Measurements from ENCODE around the gene MAP2K5. TPM values are rescaled to one million over a fixed set of nuclear protein-coding genes. Genes with fewer than 3 reads are reported as not detected.

Gene MAP2K5
- total RNA-seq, 1 experiment from 2014 or later = 13.6 TPM

DNA sequence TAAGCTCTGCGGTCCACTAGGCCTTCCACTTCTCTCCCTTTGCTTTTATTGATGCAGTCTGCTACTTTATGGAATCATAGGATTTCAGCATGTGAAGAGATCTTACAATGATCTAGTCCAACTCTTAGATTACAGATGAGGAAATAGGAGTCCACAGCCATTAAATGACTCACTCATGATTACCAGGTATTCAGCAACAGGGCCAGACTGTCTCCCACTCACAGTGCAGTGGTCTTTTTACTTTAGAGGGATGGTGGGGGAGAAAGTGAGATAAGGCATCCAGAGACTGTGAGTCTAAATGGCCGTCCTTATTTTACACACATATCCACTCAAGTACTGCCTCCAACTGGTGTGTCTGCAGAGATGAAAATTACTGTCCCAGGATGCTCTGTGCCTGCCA, 194.3 kb downstream of the MAP2K5 start (continued):
- TF ChIP-seq, protein P1, sequence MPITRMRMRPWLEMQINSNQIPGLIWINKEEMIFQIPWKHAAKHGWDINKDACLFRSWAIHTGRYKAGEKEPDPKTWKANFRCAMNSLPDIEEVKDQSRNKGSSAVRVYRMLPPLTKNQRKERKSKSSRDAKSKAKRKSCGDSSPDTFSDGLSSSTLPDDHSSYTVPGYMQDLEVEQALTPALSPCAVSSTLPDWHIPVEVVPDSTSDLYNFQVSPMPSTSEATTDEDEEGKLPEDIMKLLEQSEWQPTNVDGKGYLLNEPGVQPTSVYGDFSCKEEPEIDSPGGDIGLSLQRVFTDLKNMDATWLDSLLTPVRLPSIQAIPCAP (CRISPR knock-in tag; IDR thresholded peaks at IDR 0.05) = no peak
- TF ChIP-seq, protein P2, sequence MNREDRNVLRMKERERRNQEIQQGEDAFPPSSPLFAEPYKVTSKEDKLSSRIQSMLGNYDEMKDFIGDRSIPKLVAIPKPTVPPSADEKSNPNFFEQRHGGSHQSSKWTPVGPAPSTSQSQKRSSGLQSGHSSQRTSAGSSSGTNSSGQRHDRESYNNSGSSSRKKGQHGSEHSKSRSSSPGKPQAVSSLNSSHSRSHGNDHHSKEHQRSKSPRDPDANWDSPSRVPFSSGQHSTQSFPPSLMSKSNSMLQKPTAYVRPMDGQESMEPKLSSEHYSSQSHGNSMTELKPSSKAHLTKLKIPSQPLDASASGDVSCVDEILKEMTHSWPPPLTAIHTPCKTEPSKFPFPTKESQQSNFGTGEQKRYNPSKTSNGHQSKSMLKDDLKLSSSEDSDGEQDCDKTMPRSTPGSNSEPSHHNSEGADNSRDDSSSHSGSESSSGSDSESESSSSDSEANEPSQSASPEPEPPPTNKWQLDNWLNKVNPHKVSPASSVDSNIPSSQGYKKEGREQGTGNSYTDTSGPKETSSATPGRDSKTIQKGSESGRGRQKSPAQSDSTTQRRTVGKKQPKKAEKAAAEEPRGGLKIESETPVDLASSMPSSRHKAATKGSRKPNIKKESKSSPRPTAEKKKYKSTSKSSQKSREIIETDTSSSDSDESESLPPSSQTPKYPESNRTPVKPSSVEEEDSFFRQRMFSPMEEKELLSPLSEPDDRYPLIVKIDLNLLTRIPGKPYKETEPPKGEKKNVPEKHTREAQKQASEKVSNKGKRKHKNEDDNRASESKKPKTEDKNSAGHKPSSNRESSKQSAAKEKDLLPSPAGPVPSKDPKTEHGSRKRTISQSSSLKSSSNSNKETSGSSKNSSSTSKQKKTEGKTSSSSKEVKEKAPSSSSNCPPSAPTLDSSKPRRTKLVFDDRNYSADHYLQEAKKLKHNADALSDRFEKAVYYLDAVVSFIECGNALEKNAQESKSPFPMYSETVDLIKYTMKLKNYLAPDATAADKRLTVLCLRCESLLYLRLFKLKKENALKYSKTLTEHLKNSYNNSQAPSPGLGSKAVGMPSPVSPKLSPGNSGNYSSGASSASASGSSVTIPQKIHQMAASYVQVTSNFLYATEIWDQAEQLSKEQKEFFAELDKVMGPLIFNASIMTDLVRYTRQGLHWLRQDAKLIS (CRISPR knock-in tag; IDR thresholded peaks at IDR 0.05; ENCODE audit: borderline replicate concordance) = no peak
- no peak for TF ChIP-seq KAT7 (CRISPR knock-in tag; IDR thresholded peaks at IDR 0.05; ENCODE audit: borderline replicate concordance)
- TF ChIP-seq ELF4 (CRISPR knock-in tag; IDR thresholded peaks at IDR 0.05; ENCODE audit: low read depth) = no peak
- no peak for TF ChIP-seq NFYB (CRISPR knock-in tag; conservative IDR thresholded peaks at IDR 0.05; ENCODE audit: low read depth)
- TF ChIP-seq, protein P3, sequence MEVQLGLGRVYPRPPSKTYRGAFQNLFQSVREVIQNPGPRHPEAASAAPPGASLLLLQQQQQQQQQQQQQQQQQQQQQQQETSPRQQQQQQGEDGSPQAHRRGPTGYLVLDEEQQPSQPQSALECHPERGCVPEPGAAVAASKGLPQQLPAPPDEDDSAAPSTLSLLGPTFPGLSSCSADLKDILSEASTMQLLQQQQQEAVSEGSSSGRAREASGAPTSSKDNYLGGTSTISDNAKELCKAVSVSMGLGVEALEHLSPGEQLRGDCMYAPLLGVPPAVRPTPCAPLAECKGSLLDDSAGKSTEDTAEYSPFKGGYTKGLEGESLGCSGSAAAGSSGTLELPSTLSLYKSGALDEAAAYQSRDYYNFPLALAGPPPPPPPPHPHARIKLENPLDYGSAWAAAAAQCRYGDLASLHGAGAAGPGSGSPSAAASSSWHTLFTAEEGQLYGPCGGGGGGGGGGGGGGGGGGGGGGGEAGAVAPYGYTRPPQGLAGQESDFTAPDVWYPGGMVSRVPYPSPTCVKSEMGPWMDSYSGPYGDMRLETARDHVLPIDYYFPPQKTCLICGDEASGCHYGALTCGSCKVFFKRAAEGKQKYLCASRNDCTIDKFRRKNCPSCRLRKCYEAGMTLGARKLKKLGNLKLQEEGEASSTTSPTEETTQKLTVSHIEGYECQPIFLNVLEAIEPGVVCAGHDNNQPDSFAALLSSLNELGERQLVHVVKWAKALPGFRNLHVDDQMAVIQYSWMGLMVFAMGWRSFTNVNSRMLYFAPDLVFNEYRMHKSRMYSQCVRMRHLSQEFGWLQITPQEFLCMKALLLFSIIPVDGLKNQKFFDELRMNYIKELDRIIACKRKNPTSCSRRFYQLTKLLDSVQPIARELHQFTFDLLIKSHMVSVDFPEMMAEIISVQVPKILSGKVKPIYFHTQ (CRISPR knock-in tag; IDR thresholded peaks at IDR 0.05) = no peak

DNA sequence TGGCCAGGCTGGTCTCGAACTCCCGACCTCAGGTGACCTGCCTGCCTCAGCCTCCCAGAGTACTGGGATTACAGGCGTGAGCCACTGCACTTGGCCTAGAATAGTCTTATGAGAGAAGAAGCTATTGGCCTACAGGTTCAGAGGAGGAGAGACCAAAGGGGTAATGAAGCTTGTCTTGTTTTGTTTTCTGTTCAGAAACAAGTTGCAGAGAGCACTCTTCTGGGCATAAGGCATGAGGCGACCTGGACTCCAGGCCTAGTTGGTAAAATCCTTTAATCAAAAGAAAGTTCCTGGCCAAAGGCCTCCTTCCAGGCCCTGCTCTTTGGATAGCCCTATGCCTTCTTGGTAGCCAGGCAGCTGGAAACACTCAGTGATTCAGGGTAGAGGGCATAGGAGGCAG, 195.6 kb downstream of the MAP2K5 start:
- no peaks in the 10 kb centered on the region for H3K9me3 Mint-ChIP-seq
- H3K4me1 Mint-ChIP-seq = peaks cover 25% of the 10 kb centered on the region
- POLR2A ChIA-PET = no interaction called here
- ATAC-seq = no peak
- no peaks in the 10 kb centered on the region; the same call in 1 of the 2 replicates for H3K27me3 Mint-ChIP-seq (ENCODE audit: low read depth)
- H3K27ac Mint-ChIP-seq = no peak overlapping the region
- no peak overlapping the region for H3K4me3 Mint-ChIP-seq
- CTCF ChIA-PET = interaction anchor here (1.0 kb wide), 1 partner anchor 94 kb away, joined by 3 read pairs; no protein-coding TSS in a partner anchor
- TF ChIP-seq, protein P4, sequence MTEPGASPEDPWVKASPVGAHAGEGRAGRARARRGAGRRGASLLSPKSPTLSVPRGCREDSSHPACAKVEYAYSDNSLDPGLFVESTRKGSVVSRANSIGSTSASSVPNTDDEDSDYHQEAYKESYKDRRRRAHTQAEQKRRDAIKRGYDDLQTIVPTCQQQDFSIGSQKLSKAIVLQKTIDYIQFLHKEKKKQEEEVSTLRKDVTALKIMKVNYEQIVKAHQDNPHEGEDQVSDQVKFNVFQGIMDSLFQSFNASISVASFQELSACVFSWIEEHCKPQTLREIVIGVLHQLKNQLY (CRISPR knock-in tag; IDR thresholded peaks at IDR 0.05) = no peak
- no peak for TF ChIP-seq NR3C1 (CRISPR knock-in tag; conservative IDR thresholded peaks at IDR 0.05; ENCODE audit: low read depth)
- TF ChIP-seq, protein P5, sequence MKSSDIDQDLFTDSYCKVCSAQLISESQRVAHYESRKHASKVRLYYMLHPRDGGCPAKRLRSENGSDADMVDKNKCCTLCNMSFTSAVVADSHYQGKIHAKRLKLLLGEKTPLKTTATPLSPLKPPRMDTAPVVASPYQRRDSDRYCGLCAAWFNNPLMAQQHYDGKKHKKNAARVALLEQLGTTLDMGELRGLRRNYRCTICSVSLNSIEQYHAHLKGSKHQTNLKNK (CRISPR knock-in tag; IDR thresholded peaks at IDR 0.05) = no peak
- no peak for TF ChIP-seq SP1 (CRISPR knock-in tag; conservative IDR thresholded peaks at IDR 0.05)
- TF ChIP-seq, protein P6, sequence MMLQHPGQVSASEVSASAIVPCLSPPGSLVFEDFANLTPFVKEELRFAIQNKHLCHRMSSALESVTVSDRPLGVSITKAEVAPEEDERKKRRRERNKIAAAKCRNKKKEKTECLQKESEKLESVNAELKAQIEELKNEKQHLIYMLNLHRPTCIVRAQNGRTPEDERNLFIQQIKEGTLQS (CRISPR knock-in tag; conservative IDR thresholded peaks at IDR 0.05) = no peak
- TF ChIP-seq, protein P7, sequence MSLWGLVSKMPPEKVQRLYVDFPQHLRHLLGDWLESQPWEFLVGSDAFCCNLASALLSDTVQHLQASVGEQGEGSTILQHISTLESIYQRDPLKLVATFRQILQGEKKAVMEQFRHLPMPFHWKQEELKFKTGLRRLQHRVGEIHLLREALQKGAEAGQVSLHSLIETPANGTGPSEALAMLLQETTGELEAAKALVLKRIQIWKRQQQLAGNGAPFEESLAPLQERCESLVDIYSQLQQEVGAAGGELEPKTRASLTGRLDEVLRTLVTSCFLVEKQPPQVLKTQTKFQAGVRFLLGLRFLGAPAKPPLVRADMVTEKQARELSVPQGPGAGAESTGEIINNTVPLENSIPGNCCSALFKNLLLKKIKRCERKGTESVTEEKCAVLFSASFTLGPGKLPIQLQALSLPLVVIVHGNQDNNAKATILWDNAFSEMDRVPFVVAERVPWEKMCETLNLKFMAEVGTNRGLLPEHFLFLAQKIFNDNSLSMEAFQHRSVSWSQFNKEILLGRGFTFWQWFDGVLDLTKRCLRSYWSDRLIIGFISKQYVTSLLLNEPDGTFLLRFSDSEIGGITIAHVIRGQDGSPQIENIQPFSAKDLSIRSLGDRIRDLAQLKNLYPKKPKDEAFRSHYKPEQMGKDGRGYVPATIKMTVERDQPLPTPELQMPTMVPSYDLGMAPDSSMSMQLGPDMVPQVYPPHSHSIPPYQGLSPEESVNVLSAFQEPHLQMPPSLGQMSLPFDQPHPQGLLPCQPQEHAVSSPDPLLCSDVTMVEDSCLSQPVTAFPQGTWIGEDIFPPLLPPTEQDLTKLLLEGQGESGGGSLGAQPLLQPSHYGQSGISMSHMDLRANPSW (CRISPR knock-in tag; conservative IDR thresholded peaks at IDR 0.05; ENCODE audit: low read depth) = no peak
- TF ChIP-seq MXD4 (CRISPR knock-in tag; IDR thresholded peaks at IDR 0.05; ENCODE audit: borderline replicate concordance) = no peak
- TF ChIP-seq ZNF671 (CRISPR knock-in tag; IDR thresholded peaks at IDR 0.05) = no peak
- TF ChIP-seq JUN (CRISPR knock-in tag; IDR thresholded peaks at IDR 0.05) = no peak
- TF ChIP-seq, protein P8, sequence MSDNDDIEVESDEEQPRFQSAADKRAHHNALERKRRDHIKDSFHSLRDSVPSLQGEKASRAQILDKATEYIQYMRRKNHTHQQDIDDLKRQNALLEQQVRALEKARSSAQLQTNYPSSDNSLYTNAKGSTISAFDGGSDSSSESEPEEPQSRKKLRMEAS (CRISPR knock-in tag; IDR thresholded peaks at IDR 0.05) = no peak
- TF ChIP-seq, protein P9, sequence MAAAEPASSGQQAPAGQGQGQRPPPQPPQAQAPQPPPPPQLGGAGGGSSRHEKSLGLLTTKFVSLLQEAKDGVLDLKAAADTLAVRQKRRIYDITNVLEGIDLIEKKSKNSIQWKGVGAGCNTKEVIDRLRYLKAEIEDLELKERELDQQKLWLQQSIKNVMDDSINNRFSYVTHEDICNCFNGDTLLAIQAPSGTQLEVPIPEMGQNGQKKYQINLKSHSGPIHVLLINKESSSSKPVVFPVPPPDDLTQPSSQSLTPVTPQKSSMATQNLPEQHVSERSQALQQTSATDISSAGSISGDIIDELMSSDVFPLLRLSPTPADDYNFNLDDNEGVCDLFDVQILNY (CRISPR knock-in tag; IDR thresholded peaks at IDR 0.05) = no peak
- DNase-seq (ENCODE audit: low spot score) = no peak
- no peaks in the 10 kb centered on the region for H3K36me3 Mint-ChIP-seq

Measured in WTC11 (cell line).